NT2/D1 (cell line): Measurements from ENCODE around the gene CRYBB3.

Source experiments
- SUZ12 ChIP-seq: IDR thresholded peaks from 2 replicates; pipeline ENCODE4 v1.6.1; 2011; ENCODE audit not compliant: insufficient read length, insufficient read depth; ENCODE audit errors: extremely low read depth
- YY1 ChIP-seq: IDR thresholded peaks from 2 replicates; pipeline ENCODE4 v1.6.1; 2011; ENCODE audit not compliant: insufficient read length, insufficient read depth
- ZNF274 ChIP-seq: IDR thresholded peaks from 2 replicates; pipeline ENCODE4 v1.6.1; 2011; ENCODE audit warnings: mild to moderate bottlenecking, low read depth, low read length

DNA sequence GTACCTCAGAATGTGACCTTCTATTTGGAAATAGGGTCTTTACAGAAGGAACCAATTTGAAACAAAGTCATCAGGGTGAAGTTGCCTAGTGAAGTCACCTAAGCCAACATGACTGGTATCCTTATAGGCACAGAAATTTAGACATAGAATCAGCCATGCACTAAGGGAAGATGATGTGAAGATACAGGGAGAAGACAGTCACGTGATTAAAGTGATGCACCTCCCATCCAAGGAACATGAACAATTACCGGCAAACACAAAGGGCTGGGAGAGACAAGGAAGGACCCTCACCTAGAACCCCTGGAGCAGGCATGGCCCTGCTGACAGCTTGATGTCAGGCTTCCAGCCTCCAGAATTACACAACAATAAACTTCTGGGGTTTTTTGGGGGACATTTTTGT, 16.6 kb downstream of the CRYBB3 start:
- TF ChIP-seq YY1, result no peak
- no peak for TF ChIP-seq SUZ12
- TF ChIP-seq ZNF274, result no peak
